IMR-90 (cell line): ENCODE measurements around the gene MUC5B. TPM values are rescaled to one million over a fixed set of nuclear protein-coding genes. Genes with fewer than 3 reads are reported as not detected.

Experiments
- ATAC-seq: fragments of 200-7000 bp; cut with Tn5 transposase; 2 replicates; pipeline ENCODE4 v1.9.1; 2020; ENCODE audit warnings: low read depth, mild to moderate bottlenecking, moderate library complexity
- BruUV-seq: library from RNA; stranded (reverse); fragments of 400-500 nt; replicated peaks from 2 replicates; lab custom pipeline; 2021; lab: Mats Ljungman, UMichigan
- CTCF ChIA-PET: fragments of 300-600 bp; formaldehyde crosslinking; extraction: SDS; loops from one replicate; lab custom pipeline; 2021; ENCODE audit warnings: antibody characterized with exemption; lab: Yijun Ruan, JAX
- POLR2A ChIA-PET: fragments of 300-600 bp; sonication (Branson Sonifier 250); formaldehyde crosslinking; loops from one replicate; lab custom pipeline; 2022; ENCODE audit warnings: antibody characterized with exemption; ENCODE audit not compliant: unreplicated experiment; lab: Charles Lee
- DNase-seq: peaks from one replicate; pipeline ENCODE4 v3.0.0; 2013
- H2AFZ ChIP-seq: replicated peaks from 2 replicates; pipeline ENCODE3; 2013; ENCODE audit warnings: low read length, mild to moderate bottlenecking; ENCODE audit not compliant: poor library complexity
- H2AK5ac ChIP-seq: 2 replicates; pipeline ENCODE4 v1.6.1; 2013; ENCODE audit warnings: low read depth, low read length, inconsistent platforms
- H2AK9ac ChIP-seq: replicated peaks from 2 replicates; pipeline ENCODE3; 2013; ENCODE audit warnings: mild to moderate bottlenecking, low read depth, low read length, moderate library complexity; ENCODE audit not compliant: poor library complexity
- H2BK120ac ChIP-seq: 2 replicates; pipeline ENCODE4 v1.6.1; 2013; ENCODE audit warnings: low read depth, low read length, inconsistent platforms
- H2BK15ac ChIP-seq: 3 replicates; pipeline ENCODE4 v1.6.1; 2013; ENCODE audit warnings: low read depth, low read length, inconsistent platforms
- H2BK20ac ChIP-seq: 2 replicates; pipeline ENCODE4 v1.6.1; 2013; ENCODE audit warnings: low read depth, mild to moderate bottlenecking, inconsistent platforms, low read length, moderate library complexity
- H2BK5ac ChIP-seq: 2 replicates; pipeline ENCODE4 v1.6.1; 2013; ENCODE audit warnings: mild to moderate bottlenecking, low read depth, low read length, inconsistent platforms; ENCODE audit not compliant: poor library complexity, severe bottlenecking
- H3K14ac ChIP-seq: replicated peaks from 2 replicates; pipeline ENCODE4 v1.6.1; 2013; ENCODE audit warnings: low read depth, low read length, inconsistent platforms
- H3K18ac ChIP-seq: 2 replicates; pipeline ENCODE4 v1.6.1; 2013; ENCODE audit warnings: low read depth, low read length, control low read depth
- H3K23ac ChIP-seq: 2 replicates; pipeline ENCODE4 v1.6.1; 2013; ENCODE audit warnings: low read depth, low read length, inconsistent platforms
- H3K27ac ChIP-seq: 2 replicates; pipeline ENCODE4 v1.5.1; 2013; ENCODE audit warnings: mild to moderate bottlenecking, control low read depth, low read length; ENCODE audit not compliant: insufficient read depth
- H3K27me3 ChIP-seq: 2 replicates; pipeline ENCODE4 v1.6.1; 2013; ENCODE audit warnings: low read length; ENCODE audit not compliant: control insufficient read depth, insufficient read depth
- H3K36me3 ChIP-seq: 2 replicates; pipeline ENCODE4 v1.6.1; 2013; ENCODE audit warnings: low read length, mixed read lengths; ENCODE audit not compliant: control insufficient read depth, insufficient read depth
- H3K4ac ChIP-seq: 2 replicates; pipeline ENCODE4 v1.6.1; 2013; ENCODE audit warnings: low read depth, low read length, inconsistent platforms
- H3K4me1 ChIP-seq: 2 replicates; pipeline ENCODE4 v1.6.1; 2013; ENCODE audit warnings: low read length, mixed read lengths; ENCODE audit not compliant: control insufficient read depth, insufficient read depth
- H3K4me2 ChIP-seq: 2 replicates; pipeline ENCODE4 v1.6.1; 2013; ENCODE audit warnings: low read depth, mild to moderate bottlenecking, control low read depth, low read length, moderate library complexity
- H3K4me3 ChIP-seq: 2 replicates; pipeline ENCODE4 v1.5.1; 2013; ENCODE audit warnings: low read depth, mild to moderate bottlenecking, control low read depth, low read length, moderate library complexity; ENCODE audit not compliant: insufficient read depth
- H3K56ac ChIP-seq: 2 replicates; pipeline ENCODE4 v1.6.1; 2013; ENCODE audit warnings: low read length, inconsistent platforms; ENCODE audit not compliant: insufficient read depth; ENCODE audit errors: extremely low read depth
- H3K79me1 ChIP-seq, 2 experiments: 2 replicates each; pipeline ENCODE4 v1.6.1; 2013; ENCODE audit warnings: low read length in 2 of 2, inconsistent platforms in 1 of 2, low read depth in 1 of 2
- H3K9ac ChIP-seq: 2 replicates; pipeline ENCODE4 v1.6.1; 2013; ENCODE audit warnings: low read depth, low read length, control low read depth
- H3K9me1 ChIP-seq: 2 replicates; pipeline ENCODE4 v1.6.1; 2013; ENCODE audit warnings: low read length, inconsistent platforms; ENCODE audit not compliant: insufficient read depth
- H3K9me3 ChIP-seq: 2 replicates; pipeline ENCODE4 v1.6.1; 2013; ENCODE audit warnings: low read length; ENCODE audit not compliant: control insufficient read depth, insufficient read depth
- H4K20me1 ChIP-seq: 2 replicates; pipeline ENCODE4 v1.6.1; 2013; ENCODE audit warnings: low read length, inconsistent platforms; ENCODE audit not compliant: insufficient read depth
- H4K5ac ChIP-seq: 2 replicates; pipeline ENCODE4 v1.6.1; 2013; ENCODE audit warnings: mild to moderate bottlenecking, low read depth, low read length, control low read depth
- H4K8ac ChIP-seq, 2 experiments: 2 replicates each; pipeline ENCODE4 v1.6.1; 2013; ENCODE audit warnings: low read depth in 2 of 2, low read length in 2 of 2, control low read depth in 1 of 2, inconsistent platforms in 1 of 2
- H4K91ac ChIP-seq: 2 replicates; pipeline ENCODE4 v1.6.1; 2013; ENCODE audit warnings: low read depth, low read length, inconsistent platforms; ENCODE audit not compliant: insufficient read depth
- BHLHE40 ChIP-seq: fragments of 150-350 bp; IDR thresholded peaks from 2 replicates; pipeline ENCODE4 v1.6.1; 2016; ENCODE audit warnings: mild to moderate bottlenecking, low read depth, low read length
- CEBPB ChIP-seq: IDR thresholded peaks from 2 replicates; pipeline ENCODE4 v1.6.1; 2012; ENCODE audit warnings: low read depth, low read length, improper control_type of control experiment
- CHD1 ChIP-seq: IDR thresholded peaks from 2 replicates; pipeline ENCODE4 v1.6.1; 2012; ENCODE audit warnings: low read depth, low read length, improper control_type of control experiment
- MAFK ChIP-seq: IDR thresholded peaks from 2 replicates; pipeline ENCODE4 v1.6.1; 2012; ENCODE audit warnings: low read depth, low read length, improper control_type of control experiment
- MAZ ChIP-seq: IDR thresholded peaks from 2 replicates; pipeline ENCODE4 v1.6.1; 2012; ENCODE audit warnings: low read depth, mild to moderate bottlenecking, low read length, improper control_type of control experiment, moderate library complexity, borderline replicate concordance
- MXI1 ChIP-seq: IDR thresholded peaks from 2 replicates; pipeline ENCODE4 v1.6.1; 2012; ENCODE audit warnings: low read depth, mild to moderate bottlenecking, low read length, moderate library complexity, borderline replicate concordance
- NFE2L2 ChIP-seq: fragments of 150-350 bp; IDR thresholded peaks from 2 replicates; pipeline ENCODE4 v1.6.1; 2016; ENCODE audit warnings: low read depth, mild to moderate bottlenecking, low read length
- POLR2A ChIP-seq: IDR thresholded peaks from 2 replicates; pipeline ENCODE4 v1.6.1; 2012; ENCODE audit warnings: mild to moderate bottlenecking, low read depth, low read length
- RAD21 ChIP-seq: IDR thresholded peaks from 2 replicates; pipeline ENCODE4 v1.6.1; 2012; ENCODE audit warnings: low read length, improper control_type of control experiment
- RCOR1 ChIP-seq: IDR thresholded peaks from 2 replicates; pipeline ENCODE4 v1.6.1; 2012; ENCODE audit warnings: mild to moderate bottlenecking, low read length, improper control_type of control experiment; ENCODE audit not compliant: insufficient replicate concordance
- RFX5 ChIP-seq: IDR thresholded peaks from 2 replicates; pipeline ENCODE4 v1.8.0; 2012; ENCODE audit warnings: low read depth, mild to moderate bottlenecking, low read length, moderate library complexity
- SMC3 ChIP-seq: fragments of 150-350 bp; IDR thresholded peaks from 2 replicates; pipeline ENCODE4 v1.6.1; 2016; ENCODE audit warnings: low read depth, mild to moderate bottlenecking, antibody characterized with exemption, low read length, moderate library complexity
- WGBS, 2 experiments: methylation state at CpG; one replicate each; pipeline versions ENCODE4 v1.1.5 to v1.1.7; 2013; ENCODE audit warnings: missing lambda C conversion rate in 2 of 2; ENCODE audit not compliant: insufficient read length in 1 of 2; ENCODE audit errors: extremely low coverage in 2 of 2; 5-methylcytosine and 5-hydroxymethylcytosine counted together
- dilution Hi-C: fragments of 300-500 bp; cut with HindIII; formaldehyde crosslinking; loops from one replicate; pipeline ENCODE4 v1.14.3; 2018; ENCODE audit warnings: low sequenced_read_pairs; ENCODE audit not compliant: unreplicated experiment
- in situ Hi-C: fragments of 300-500 bp; cut with MboI; formaldehyde crosslinking; loops from 3 replicates; pipeline ENCODE4 v1.14.3; 2019; ENCODE audit warnings: low sequenced_read_pairs, inconsistent platforms, mixed read lengths
- intact Hi-C: fragments of 100-400 bp; cut with micrococcal nuclease; formaldehyde crosslinking; loops from 2 replicates; pipeline ENCODE4 v1.10.0; 2022
- polyA plus RNA-seq, 3 experiments: library from polyadenylated mRNA; depleted of rRNA; stranded (reverse); fragments of >200 nt; gene quantifications; 2 replicates each; pipeline ENCODE4 v1.2.3, GENCODE V29; 2012; ENCODE audit warnings: low replicate concordance in 1 of 3
- total RNA-seq: library from RNA; depleted of rRNA; stranded (reverse); fragments of >200 nt; gene quantifications from 2 replicates; pipeline ENCODE4 v1.2.3, GENCODE V29; 2012
- TF ChIP-seq, protein P1 (sequence below): fragments of 150-350 bp; IDR thresholded peaks from 2 replicates; pipeline ENCODE4 v1.6.1; 2017; ENCODE audit warnings: mild to moderate bottlenecking, antibody characterized with exemption, low read length, low read depth
- TF ChIP-seq, protein P2 (sequence below): conservative IDR thresholded peaks from 2 replicates; pipeline ENCODE4 v1.5.1; 2012; ENCODE audit warnings: mild to moderate bottlenecking, low read depth, low read length, improper control_type of control experiment

The MUC5B gene
- total and polyA plus RNA-seq, 2 of the 4 experiments (the other 2 are of a cell fraction) = not detected

DNA sequence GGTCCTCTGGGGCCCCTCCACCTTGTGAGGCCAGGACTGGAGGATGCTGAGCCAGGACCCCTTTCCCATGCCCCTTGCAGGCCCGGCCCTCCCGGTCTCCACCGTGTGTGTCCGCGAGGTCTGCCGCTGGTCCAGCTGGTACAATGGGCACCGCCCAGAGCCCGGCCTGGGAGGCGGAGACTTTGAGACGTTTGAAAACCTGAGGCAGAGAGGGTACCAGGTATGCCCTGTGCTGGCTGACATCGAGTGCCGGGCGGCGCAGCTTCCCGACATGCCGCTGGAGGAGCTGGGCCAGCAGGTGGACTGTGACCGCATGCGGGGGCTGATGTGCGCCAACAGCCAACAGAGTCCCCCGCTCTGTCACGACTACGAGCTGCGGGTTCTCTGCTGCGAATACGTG, 17.9 kb downstream of the MUC5B start:
- intact Hi-C loops = no loop called here
- CTCF ChIA-PET = no interaction called here
- H3K4me2 ChIP-seq = no peak overlapping the region
- no peak overlapping the region for H4K8ac ChIP-seq
- no peaks in the 10 kb centered on the region for H3K4me1 ChIP-seq
- no peak overlapping the region for H2BK20ac ChIP-seq
- in situ Hi-C loops = no loop called here
- H3K27me3 ChIP-seq = no peaks in the 10 kb centered on the region; the same call in 1 of the 2 replicates
- H3K9ac ChIP-seq = no peak overlapping the region
- no peaks in the 10 kb centered on the region for H4K20me1 ChIP-seq
- DNase-seq (no peak), ATAC-seq (no peak)
- H4K91ac ChIP-seq = no peak overlapping the region
- no peak overlapping the region for H3K4ac ChIP-seq
- TF ChIP-seq RCOR1 = no peak
- no peak for TF ChIP-seq MAFK
- TF ChIP-seq, protein P1, sequence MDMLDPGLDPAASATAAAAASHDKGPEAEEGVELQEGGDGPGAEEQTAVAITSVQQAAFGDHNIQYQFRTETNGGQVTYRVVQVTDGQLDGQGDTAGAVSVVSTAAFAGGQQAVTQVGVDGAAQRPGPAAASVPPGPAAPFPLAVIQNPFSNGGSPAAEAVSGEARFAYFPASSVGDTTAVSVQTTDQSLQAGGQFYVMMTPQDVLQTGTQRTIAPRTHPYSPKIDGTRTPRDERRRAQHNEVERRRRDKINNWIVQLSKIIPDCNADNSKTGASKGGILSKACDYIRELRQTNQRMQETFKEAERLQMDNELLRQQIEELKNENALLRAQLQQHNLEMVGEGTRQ = no peak
- no peak for TF ChIP-seq POLR2A
- TF ChIP-seq BHLHE40 = no peak
- no peak for TF ChIP-seq NFE2L2
- TF ChIP-seq, protein P2, sequence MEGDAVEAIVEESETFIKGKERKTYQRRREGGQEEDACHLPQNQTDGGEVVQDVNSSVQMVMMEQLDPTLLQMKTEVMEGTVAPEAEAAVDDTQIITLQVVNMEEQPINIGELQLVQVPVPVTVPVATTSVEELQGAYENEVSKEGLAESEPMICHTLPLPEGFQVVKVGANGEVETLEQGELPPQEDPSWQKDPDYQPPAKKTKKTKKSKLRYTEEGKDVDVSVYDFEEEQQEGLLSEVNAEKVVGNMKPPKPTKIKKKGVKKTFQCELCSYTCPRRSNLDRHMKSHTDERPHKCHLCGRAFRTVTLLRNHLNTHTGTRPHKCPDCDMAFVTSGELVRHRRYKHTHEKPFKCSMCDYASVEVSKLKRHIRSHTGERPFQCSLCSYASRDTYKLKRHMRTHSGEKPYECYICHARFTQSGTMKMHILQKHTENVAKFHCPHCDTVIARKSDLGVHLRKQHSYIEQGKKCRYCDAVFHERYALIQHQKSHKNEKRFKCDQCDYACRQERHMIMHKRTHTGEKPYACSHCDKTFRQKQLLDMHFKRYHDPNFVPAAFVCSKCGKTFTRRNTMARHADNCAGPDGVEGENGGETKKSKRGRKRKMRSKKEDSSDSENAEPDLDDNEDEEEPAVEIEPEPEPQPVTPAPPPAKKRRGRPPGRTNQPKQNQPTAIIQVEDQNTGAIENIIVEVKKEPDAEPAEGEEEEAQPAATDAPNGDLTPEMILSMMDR = no peak
- TF ChIP-seq CEBPB = no peak
- TF ChIP-seq SMC3 = no peak
- TF ChIP-seq MXI1 = no peak
- TF ChIP-seq RFX5 = no peak
- TF ChIP-seq MAZ = no peak
- no peak for TF ChIP-seq RAD21
- no peak for TF ChIP-seq CHD1
- H3K23ac ChIP-seq = no peak overlapping the region
- no TSS peak for BruUV-seq
- H3K36me3 ChIP-seq = no peaks in the 10 kb centered on the region
- H2AK5ac ChIP-seq = no peak overlapping the region
- H3K56ac ChIP-seq = no peak overlapping the region
- no peak overlapping the region for H2BK120ac ChIP-seq
- no peak overlapping the region for H2BK5ac ChIP-seq
- no peaks in the 10 kb centered on the region for H3K9me1 ChIP-seq
- 91% methylated on average over 20 of the region's 25 CpGs; no CpG with 5 or more reads in 1 of the 2 experiments for WGBS, 2 experiments
- H3K14ac ChIP-seq = no peak overlapping the region
- no peak overlapping the region for H3K27ac ChIP-seq
- H3K18ac ChIP-seq = no peak overlapping the region
- no peak overlapping the region for H2AFZ ChIP-seq
- dilution Hi-C loops = no loop called here
- POLR2A ChIA-PET = no interaction called here
- no peak overlapping the region for H3K4me3 ChIP-seq
- no peak overlapping the region for H2AK9ac ChIP-seq
- H3K79me1 ChIP-seq = no peaks in the 10 kb centered on the region
- H4K5ac ChIP-seq = no peak overlapping the region
- peaks cover 15% of the 10 kb centered on the region; the same call in 1 of the 2 replicates for H3K9me3 ChIP-seq
- no peak overlapping the region for H2BK15ac ChIP-seq
